ENCODE data around the gene CCDC70.
A peak's percentile ranks its signal among the peaks of the same experiment; 100 is the strongest.
"Not testable (repeated sequence)": the region's sequence is repeated elsewhere in the genome, so short reads cannot be mapped to it uniquely, and the experiment has no call there.

The CCDC70 gene

GRCh38 chr13:51861723-51862300 is at the start of gene CCDC70:
Gene CCDC70, plus strand, starts transcription at chr13:51861969. Its CDS starts 3,443 bp downstream, at chr13:51865412.
- no peak for DNase-seq
- intact Hi-C loops (cut with DNase I), result no loop called here

GRCh38 chr13:51814071-51814470 is 47.7 kb upstream of the CCDC70 start:
- no peak for DNase-seq
- intact Hi-C loops (cut with DNase I), result loop anchor here (10.0 kb wide), 1 partner anchor 321 kb away; no protein-coding TSS in a partner anchor

- intact Hi-C loops (cut with DNase I), result loop anchor here (10.0 kb wide), 1 partner anchor 320 kb away; no protein-coding TSS in a partner anchor
- peak in 36 of 42 donors; percentile 9 to 86 (median 62) for DNase-seq
These were observed 46.7 kb upstream of the CCDC70 start for GRCh38 chr13:51814825-51815650.

- intact Hi-C loops (cut with DNase I), result loop anchor here (10.0 kb wide), 1 partner anchor 319 kb away; no protein-coding TSS in a partner anchor
- no peak for DNase-seq
These were observed 45.9 kb upstream of the CCDC70 start for GRCh38 chr13:51815848-51816247.

- intact Hi-C loops (cut with DNase I), result loop anchor here (10.0 kb wide), 1 partner anchor 318 kb away; no protein-coding TSS in a partner anchor
- no peak for DNase-seq
These were observed 45.0 kb upstream of the CCDC70 start for GRCh38 chr13:51816604-51817249.

GRCh38 chr13:51817717-51818116 is 44.1 kb upstream of the CCDC70 start:
- no peak for DNase-seq

GRCh38 chr13:51818276-51818675 is 43.5 kb upstream of the CCDC70 start:
- intact Hi-C loops (cut with DNase I), result loop anchor here (10.0 kb wide), 1 partner anchor 317 kb away; no protein-coding TSS in a partner anchor
- no peak for DNase-seq

More at GRCh38 chr13:51817717-51818116, 44.1 kb upstream of the CCDC70 start:
- intact Hi-C loops (cut with DNase I), result loop anchor here (10.0 kb wide), 1 partner anchor 317 kb away; no protein-coding TSS in a partner anchor

- intact Hi-C loops (cut with DNase I), result loop anchor here (10.0 kb wide), 1 partner anchor 316 kb away; no protein-coding TSS in a partner anchor
- peak in 17 of 42 donors; percentile 20 to 72 (median 45) for DNase-seq
These were observed 42.8 kb upstream of the CCDC70 start for GRCh38 chr13:51818781-51819511.

- no peak for DNase-seq
- intact Hi-C loops (cut with DNase I), result loop anchor here (10.0 kb wide), 1 partner anchor 315 kb away; no protein-coding TSS in a partner anchor
These were observed 42.2 kb upstream of the CCDC70 start for GRCh38 chr13:51819544-51819943.

GRCh38 chr13:51820016-51820597 is 41.7 kb upstream of the CCDC70 start:
- intact Hi-C loops (cut with DNase I), result no loop called here
- no peak for DNase-seq

GRCh38 chr13:51821606-51822005 is 40.2 kb upstream of the CCDC70 start:
- DNase-seq, result no peak
- intact Hi-C loops (cut with DNase I), result no loop called here

- DNase-seq, result no peak
- intact Hi-C loops (cut with DNase I), result no loop called here
These were observed 39.5 kb upstream of the CCDC70 start for GRCh38 chr13:51822106-51822815.

- intact Hi-C loops (cut with DNase I), result no loop called here
- DNase-seq, result no peak
These were observed 38.4 kb upstream of the CCDC70 start for GRCh38 chr13:51823359-51823758.

- DNase-seq, result no peak
- intact Hi-C loops (cut with DNase I), result no loop called here
These were observed 37.9 kb upstream of the CCDC70 start for GRCh38 chr13:51823863-51824262.

- intact Hi-C loops (cut with DNase I), result not testable (repeated sequence)
- DNase-seq, result peak in 1 of 42 donors; percentile 24
These were observed 37.1 kb upstream of the CCDC70 start for GRCh38 chr13:51824712-51825111.

GRCh38 chr13:51825165-51825592 is 36.6 kb upstream of the CCDC70 start:
- DNase-seq, result no peak
- intact Hi-C loops (cut with DNase I), result no loop called here

GRCh38 chr13:51825681-51826254 is 36.0 kb upstream of the CCDC70 start:
- no peak for DNase-seq
- intact Hi-C loops (cut with DNase I), result no loop called here

Measured in head of caudate nucleus (tissue), 42 donors.